Brain microvascular endothelial cell (primary cell): Measurements from ENCODE around the gene ASB1.

Source experiments
- DNase-seq: peaks from one replicate; pipeline ENCODE4 v3.0.0-alpha.2; 2020
- H3K27ac ChIP-seq: fragments of 250-450 bp; sonication (Bioruptor Pico); 2 replicates; pipeline ENCODE4 v1.5.1; 2020; ENCODE audit warnings: mild to moderate bottlenecking, moderate library complexity
- H3K27me3 ChIP-seq: fragments of 250-450 bp; sonication (Bioruptor Pico); replicated peaks from 2 replicates; pipeline ENCODE4 v1.5.1; 2020; ENCODE audit warnings: mild to moderate bottlenecking
- H3K36me3 ChIP-seq: fragments of 250-450 bp; sonication (Bioruptor Pico); replicated peaks from 2 replicates; pipeline ENCODE4 v1.5.1; 2020; ENCODE audit warnings: mild to moderate bottlenecking
- H3K4me3 ChIP-seq: 2 replicates; pipeline ENCODE4 v1.5.1; 2011; ENCODE audit warnings: low read depth, mild to moderate bottlenecking, control low read depth, low read length, moderate library complexity
- in situ Hi-C: cut with HindIII; loops from 2 replicates; pipeline ENCODE4 v1.10.0; 2017; ENCODE audit warnings: low sequenced_read_pairs, low pct_ligation_motif_present
- TF ChIP-seq, protein P1 (sequence below): IDR thresholded peaks from 2 replicates; pipeline ENCODE4 v1.5.1; 2011; ENCODE audit warnings: low read depth, mild to moderate bottlenecking, moderate library complexity, low read length, control low read depth, inconsistent platforms; ENCODE audit errors: missing control alignments

ASB1 gene, protein sequence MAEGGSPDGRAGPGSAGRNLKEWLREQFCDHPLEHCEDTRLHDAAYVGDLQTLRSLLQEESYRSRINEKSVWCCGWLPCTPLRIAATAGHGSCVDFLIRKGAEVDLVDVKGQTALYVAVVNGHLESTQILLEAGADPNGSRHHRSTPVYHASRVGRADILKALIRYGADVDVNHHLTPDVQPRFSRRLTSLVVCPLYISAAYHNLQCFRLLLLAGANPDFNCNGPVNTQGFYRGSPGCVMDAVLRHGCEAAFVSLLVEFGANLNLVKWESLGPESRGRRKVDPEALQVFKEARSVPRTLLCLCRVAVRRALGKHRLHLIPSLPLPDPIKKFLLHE

DNA sequence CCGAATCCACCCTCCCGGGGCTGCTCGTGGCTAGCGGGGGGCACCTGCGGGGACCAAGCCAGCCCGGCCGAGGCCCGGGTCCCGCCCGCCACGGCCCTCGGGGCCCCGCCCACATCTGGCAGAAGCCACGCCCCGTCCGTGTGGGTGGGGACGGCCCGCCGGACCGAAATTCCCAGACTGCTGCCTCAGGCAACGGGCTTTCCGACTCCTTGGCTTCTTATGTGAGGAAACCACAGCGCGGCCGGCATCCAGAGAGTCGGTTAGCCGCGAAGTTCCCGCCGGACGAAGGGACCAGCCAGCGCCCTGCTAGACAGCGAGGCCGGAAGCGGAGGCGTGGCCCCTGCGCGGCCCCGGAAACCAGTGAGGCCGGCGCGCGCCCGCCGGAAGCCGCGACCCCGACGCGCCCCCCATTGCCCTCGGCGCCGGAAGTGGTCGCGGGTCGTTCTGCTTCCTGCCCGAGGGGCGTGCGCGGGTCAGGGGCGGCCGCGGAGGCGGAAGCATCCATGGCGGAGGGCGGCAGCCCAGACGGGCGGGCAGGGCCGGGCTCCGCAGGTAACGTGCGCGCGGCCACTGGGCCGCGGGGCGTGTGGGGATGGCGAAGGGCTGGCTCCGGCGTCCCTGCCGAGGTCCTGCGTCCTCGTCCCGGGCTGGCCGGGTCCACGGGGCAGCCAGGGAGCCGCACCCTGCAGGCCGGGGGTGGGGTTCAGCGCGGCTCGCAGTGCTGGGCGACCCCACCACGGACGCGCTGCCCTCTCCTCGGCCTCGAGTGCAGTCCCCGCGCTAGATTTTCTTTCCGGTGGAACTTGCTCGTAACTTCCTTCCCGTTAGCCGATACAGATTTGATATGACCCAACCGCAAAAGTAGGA, at the start of gene ASB1:
Gene ASB1, plus strand, starts transcription at position 360 of the 867 bp plus-strand sequence. Its CDS starts 144 bp downstream, at position 504.
- TF ChIP-seq, protein P1, sequence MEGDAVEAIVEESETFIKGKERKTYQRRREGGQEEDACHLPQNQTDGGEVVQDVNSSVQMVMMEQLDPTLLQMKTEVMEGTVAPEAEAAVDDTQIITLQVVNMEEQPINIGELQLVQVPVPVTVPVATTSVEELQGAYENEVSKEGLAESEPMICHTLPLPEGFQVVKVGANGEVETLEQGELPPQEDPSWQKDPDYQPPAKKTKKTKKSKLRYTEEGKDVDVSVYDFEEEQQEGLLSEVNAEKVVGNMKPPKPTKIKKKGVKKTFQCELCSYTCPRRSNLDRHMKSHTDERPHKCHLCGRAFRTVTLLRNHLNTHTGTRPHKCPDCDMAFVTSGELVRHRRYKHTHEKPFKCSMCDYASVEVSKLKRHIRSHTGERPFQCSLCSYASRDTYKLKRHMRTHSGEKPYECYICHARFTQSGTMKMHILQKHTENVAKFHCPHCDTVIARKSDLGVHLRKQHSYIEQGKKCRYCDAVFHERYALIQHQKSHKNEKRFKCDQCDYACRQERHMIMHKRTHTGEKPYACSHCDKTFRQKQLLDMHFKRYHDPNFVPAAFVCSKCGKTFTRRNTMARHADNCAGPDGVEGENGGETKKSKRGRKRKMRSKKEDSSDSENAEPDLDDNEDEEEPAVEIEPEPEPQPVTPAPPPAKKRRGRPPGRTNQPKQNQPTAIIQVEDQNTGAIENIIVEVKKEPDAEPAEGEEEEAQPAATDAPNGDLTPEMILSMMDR, result no peak
- DNase-seq, result peak; percentile 92
- Histone ChIP-seq H3K36me3 (peaks cover 8% of the 10 kb centered on the region), H3K27ac (peak within 1 kb of the TSS; percentile 96), H3K4me3 (peak within 1 kb of the TSS; percentile 81), H3K27me3 (no peaks in the 10 kb centered on the region)
- in situ Hi-C loops, result no loop called here

- Histone ChIP-seq H3K4me3 (no peak overlapping the region), H3K36me3 (peaks cover 3% of the 10 kb centered on the region), H3K27me3 (no peaks in the 10 kb centered on the region), H3K27ac (no peak overlapping the region)
- in situ Hi-C loops, result no loop called here
- TF ChIP-seq, protein P1, result no peak
- DNase-seq, result no peak
Observed at GRCh38 chr2:238378230-238379095, 48.3 kb upstream of the ASB1 start.

DNA sequence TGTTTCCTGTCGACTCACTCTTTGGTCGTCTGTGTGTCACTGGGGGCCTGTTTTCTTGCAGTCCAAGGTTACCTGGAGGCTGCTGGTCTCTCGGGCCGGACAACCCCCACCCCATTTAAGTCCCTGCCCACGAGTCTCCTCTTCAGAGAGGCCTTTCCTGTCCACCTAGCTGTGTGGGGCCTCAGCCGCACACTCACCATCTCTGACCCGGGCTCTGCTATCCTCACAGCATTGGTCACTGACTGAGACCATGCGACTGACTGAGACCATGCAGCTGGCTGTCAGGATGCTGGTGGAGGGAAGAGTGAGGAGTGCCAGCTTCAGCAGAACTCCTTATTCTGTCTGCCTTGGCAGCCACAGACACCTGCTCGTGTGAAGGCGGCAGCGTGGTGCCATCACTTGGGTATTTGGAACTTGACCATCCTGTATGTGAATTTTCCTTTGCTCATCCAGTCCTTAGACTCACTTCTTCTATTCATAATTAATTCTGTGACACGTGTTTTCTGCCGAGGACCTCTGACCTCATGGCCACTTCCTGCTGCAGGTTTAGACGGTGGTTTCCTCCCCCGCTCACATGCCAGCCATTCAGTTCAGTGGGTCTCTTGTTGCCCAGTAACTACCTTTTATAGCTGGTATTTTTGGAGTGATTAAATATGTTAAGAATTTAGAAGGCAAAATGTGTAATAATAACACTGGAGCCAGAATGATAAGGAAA, 47.5 kb upstream of the ASB1 start:
- DNase-seq, result peak; percentile 40
- in situ Hi-C loops, result no loop called here
- TF ChIP-seq, protein P1, result no peak
- no peak overlapping the region for H3K27ac ChIP-seq
- no peak overlapping the region for H3K4me3 ChIP-seq
- H3K27me3 ChIP-seq, result no peaks in the 10 kb centered on the region
- H3K36me3 ChIP-seq, result peaks cover 3% of the 10 kb centered on the region

- H3K27me3 ChIP-seq, result no peaks in the 10 kb centered on the region
- peaks cover 3% of the 10 kb centered on the region for H3K36me3 ChIP-seq
- TF ChIP-seq, protein P1, result no peak
- H3K27ac ChIP-seq, result no peak overlapping the region
- H3K4me3 ChIP-seq, result no peak overlapping the region
- DNase-seq, result no peak
- in situ Hi-C loops, result no loop called here
Observed at GRCh38 chr2:238380336-238380735, 46.4 kb upstream of the ASB1 start.

GRCh38 chr2:238380785-238381184, 45.9 kb upstream of the ASB1 start:
- no peak overlapping the region for H3K27ac ChIP-seq

More at GRCh38 chr2:238380785-238381184, 45.9 kb upstream of the ASB1 start:
- TF ChIP-seq, protein P1, result no peak
- H3K27me3 ChIP-seq, result no peaks in the 10 kb centered on the region
- H3K4me3 ChIP-seq, result no peak overlapping the region
- peaks cover 3% of the 10 kb centered on the region for H3K36me3 ChIP-seq
- in situ Hi-C loops, result no loop called here
- DNase-seq, result no peak
